Peyer's patch (tissue), 4 donors: ENCODE results near the gene CYB5B.

Experiments
- CTCF ChIP-seq, 6 experiments: fragments of 450-650 bp in 4 of 6; fragments of 200-600 bp in 2 of 6; sonication (generic) in 1 of 6; IDR thresholded peaks; one replicate each; pipeline ENCODE4 v1.5.1; 2017 to 2019; ENCODE audit warnings: antibody characterized with exemption in 6 of 6, mild to moderate bottlenecking in 3 of 6, moderate library complexity in 1 of 6
- POLR2A ChIP-seq, 2 donors: fragments of 450-650 bp; IDR thresholded peaks; one replicate each; pipeline ENCODE4 v1.5.1; 2017; ENCODE audit warnings: antibody characterized with exemption in 2 of 2, mild to moderate bottlenecking in 2 of 2, moderate library complexity in 2 of 2

GRCh38 chr16:69490707-69491324 is 66.4 kb downstream of the CYB5B start:
- TF ChIP-seq CTCF (IDR thresholded peaks at IDR 0.05) (no peak), POLR2A (IDR thresholded peaks at IDR 0.05) (no peak)
